Pulmonary artery endothelial cell (primary cell): ENCODE measurements around the gene GSDME. TPM values are rescaled to one million over a fixed set of nuclear protein-coding genes. Genes with fewer than 3 reads are reported as not detected.
"Not testable (repeated sequence)": the region's sequence is repeated elsewhere in the genome, so short reads cannot be mapped to it uniquely, and the experiment has no call there.

ENCODE experiments used
- DNase-seq: peaks from one replicate; pipeline ENCODE4 v3.0.0-alpha.2; 2011; ENCODE audit warnings: low read depth, low spot score
- total RNA-seq: library from RNA; depleted of rRNA; stranded (reverse); fragments of >200 nt; gene quantifications from 2 replicates; pipeline ENCODE4 v1.2.3, GENCODE V29; 2014

GSDME gene
- total RNA-seq, 1 donor from 2014 or later: 32.6 TPM

- DNase-seq: no peak
Measured at GRCh38 chr7:24742506-24743162, 14.6 kb downstream of the GSDME start.

GRCh38 chr7:24741679-24742505, 15.4 kb downstream of the GSDME start:
- no peak for DNase-seq

DNA sequence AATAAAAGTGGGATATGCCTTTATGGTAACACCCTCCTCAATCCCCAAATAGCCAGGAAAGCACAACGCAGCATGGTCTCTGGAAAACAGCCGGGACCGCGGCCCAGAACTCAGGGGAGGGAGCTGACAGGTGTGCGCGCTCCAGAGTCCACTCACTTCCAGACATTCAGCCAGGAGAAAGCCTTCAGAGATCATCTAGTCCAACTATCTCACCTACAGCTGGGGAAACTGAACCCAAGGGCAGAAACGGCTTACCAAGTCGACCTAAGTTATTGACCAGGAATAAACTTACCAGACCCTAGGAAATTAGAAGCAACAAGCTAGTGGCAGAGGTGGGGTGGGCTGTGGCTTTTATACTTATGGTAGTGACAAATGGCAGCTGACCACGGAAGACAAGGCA, 16.4 kb downstream of the GSDME start:
- no peak for DNase-seq

GRCh38 chr7:24739306-24739705, 18.0 kb downstream of the GSDME start:
- no peak for DNase-seq

DNA sequence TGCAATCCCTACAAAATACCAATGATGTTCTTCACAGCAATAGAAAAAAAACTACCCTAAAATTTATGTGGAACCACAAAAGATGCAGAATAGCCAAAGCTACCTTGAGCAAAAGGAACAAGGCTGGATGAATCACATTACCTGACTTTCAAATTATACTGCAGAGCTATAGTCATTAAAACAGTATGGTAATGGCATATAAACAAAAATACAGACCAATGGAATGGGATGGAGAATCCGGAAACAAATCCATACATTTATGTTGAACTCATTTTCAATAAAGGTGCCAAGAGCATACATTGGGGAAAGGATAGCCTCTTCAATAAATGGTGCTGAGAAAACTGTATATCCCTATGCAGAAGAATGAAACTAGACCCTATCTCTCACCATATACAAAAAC, 18.7 kb downstream of the GSDME start:
- no peak for DNase-seq

- DNase-seq: no peak
Measured at GRCh38 chr7:24737281-24737680, 20.0 kb downstream of the GSDME start.

DNA sequence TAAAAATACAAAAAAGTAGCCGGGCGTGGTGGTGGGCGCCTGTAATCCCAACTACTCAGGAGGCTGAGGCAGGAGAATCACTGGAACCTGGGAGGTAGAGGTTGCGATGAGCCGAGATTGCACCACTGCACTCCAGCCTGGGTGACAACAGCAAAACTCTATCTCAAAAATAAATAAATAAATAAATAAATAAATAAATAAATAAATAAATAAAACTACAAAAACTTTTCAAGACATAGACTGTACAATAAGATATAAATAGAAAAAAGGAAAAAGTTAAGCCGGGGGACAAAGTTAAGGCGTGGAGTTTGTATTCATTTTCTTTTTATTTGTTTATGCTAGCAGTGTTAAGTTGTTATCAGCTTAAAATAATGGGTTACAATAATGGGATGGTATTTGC, 21.7 kb downstream of the GSDME start:
- DNase-seq: not testable (repeated sequence)

DNA sequence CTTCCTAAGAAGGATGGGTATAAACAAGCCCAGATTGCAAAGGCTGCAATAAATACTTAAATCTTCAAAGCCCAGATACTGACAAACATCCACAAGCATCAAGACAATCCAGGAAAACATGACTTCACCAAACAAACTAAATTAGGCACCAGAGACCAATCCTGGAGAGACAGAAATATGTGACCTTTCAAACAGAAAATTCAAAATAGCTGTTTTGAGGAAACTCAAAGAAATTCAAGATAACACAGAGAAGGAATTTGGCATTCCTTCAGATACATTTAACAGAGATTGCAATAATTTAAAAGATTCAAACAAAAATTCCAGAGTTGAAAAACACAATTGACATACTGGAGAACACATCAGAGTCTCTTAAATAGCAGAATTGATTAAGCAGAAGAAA, 23.0 kb downstream of the GSDME start:
- DNase-seq: no peak

DNA sequence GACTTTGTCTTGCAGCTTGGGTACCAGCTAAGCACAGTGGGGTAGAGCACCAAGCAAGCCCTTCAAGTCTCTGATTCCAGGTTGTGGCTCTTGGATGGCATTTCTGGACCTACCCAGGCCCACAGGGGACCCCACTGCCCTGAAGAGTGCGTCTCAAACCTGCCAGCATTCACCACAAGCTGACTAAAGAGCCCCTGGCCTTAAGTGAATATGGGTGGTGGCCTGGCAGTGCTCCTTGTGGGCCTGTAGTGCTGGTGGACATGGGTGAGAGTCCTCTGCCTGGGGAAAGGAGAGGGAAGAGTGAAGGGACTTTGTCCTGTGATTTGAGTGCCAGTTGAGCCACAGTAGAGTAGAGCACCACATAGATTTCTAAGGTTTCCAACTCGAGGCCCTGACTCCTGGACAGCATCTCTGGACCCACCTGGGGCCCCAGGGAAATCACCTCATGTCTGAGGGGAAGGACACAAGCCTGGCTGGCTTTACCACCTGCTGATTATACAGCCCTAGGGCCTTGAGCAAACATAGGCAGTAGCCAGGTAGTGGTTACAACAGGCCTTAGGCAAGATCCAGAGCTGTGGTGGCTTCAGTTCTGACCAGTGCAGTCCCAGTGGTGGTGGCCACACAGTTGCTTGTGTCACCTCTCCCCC, 23.7 kb downstream of the GSDME start:
- no peak for DNase-seq

GRCh38 chr7:24732646-24733413, 24.4 kb downstream of the GSDME start:
- no peak for DNase-seq

DNA sequence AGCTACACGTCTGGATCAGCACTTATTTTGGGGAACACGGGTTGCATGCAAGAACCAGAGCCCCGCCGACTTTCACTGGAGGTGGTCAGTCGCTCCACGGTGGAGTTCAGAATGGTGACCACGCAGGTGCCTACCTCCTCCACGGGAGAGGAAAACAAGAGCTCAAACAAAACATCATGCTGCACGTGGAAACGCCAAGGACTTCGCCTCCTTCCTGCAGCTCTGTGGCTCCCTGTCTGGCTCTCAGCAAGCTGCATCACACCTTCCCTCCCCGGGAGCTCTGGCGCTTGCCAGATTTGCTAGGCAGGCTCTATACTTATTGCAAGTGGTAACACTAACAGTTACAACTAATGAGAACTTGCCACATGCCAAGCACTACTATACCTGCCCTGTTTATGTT, 26.0 kb downstream of the GSDME start:
- DNase-seq: no peak

- no peak for DNase-seq
Measured at GRCh38 chr7:24730018-24730369, 27.3 kb downstream of the GSDME start.

GRCh38 chr7:24729365-24730017, 27.8 kb downstream of the GSDME start:
- peak; percentile 49 for DNase-seq

DNA sequence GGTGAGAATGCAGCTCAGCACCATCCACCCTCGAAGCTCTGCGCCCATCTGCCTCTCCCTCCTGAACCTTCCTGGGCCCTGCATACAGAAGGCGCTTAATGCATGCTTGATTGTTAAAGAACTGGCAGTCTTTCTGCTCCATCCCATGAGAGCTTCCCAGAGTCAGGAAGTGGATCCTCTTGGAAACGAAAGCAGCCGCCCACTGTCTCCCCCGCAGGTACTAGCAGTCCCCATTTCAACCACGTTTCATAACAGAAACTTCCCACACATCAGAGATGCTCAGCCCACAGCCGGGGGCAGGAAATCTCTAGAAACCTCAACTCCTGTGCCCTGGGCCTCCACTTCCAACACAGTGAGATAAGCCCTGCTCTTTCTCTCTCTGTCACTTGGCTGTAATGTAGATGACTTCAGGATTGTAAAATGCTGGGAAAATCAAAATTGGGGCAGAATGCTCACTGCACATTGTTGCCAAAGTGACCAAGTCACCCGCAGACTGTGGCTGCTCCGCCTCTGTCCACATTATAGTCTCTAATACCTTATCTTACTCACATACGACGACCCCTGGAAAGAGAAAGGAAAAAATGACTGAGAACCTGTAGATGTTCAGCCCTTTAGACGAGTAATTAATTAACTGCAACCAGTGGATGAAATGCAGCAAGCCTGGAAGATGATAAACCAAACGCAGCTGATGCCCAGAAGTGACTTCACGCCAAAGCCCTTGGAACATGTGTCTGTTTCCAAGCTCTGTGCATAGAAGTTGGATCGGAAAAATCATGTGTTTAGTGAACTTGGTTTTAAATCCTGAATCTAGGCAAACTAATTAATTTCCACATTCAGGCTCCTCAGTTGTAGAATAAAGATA, 28.5 kb downstream of the GSDME start:
- no peak for DNase-seq

DNA sequence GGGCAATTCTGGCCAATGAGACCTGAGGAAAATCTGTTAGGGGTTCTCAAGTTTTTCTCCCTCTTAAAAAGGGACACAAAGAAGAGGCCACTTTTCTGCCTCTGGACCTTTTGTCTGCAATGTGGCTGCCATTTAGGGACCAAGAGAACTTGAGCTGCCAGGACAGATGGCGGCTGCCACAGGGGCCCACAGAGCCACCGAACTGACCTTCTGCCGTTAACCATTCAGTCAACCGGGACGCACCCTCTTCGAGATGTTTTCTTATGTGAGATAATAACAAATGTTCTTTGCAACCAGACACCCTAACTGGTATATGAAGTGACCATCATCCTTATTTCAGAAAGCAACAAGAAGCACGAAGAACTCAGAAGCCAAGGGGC, 29.2 kb downstream of the GSDME start:
- no peak for DNase-seq

DNA sequence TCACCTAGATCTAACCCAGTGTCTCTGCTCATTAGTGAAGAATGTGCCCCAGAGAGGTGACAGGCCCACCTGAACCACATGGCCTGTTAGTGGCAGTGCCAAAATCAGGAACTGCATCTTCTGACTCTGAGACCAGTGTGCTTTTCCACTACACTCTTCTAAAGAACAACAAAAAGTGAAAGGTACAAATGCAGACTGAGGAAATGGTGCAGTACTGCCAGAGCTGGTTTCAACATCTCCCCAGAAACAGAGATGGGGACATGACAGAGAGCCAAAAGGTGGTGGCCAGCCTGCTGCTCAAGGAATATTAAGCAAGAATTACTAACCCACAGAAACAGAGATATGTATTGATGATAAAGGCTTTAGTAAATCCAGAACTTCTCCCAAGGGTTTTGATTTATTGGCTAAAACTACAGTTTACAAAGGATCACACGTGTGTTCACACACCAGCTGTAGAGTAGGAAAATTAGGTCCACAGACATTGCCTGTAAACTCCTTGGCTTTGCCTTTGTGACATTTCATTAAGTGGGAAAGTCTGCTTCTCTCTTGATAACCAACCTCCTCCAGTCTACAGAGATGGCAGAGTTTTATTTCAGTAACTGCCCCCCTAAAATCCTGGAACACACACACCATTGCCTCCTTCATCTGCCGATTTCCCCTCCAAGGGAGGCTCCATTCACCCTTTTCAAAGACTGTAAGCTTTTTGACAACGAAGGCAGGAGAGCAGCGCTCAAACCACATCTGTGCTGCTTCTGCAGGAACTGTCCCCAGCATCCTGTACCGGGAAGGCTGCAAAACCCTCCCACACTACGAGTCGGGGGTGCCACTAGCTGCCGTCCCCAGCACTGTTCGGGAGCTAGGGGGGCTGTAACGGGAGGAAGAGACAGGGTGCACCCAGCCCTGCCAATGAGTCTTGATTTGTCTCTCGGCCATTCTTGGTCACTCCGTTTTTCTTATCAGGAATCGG, 29.8 kb downstream of the GSDME start:
- no peak for DNase-seq

DNA sequence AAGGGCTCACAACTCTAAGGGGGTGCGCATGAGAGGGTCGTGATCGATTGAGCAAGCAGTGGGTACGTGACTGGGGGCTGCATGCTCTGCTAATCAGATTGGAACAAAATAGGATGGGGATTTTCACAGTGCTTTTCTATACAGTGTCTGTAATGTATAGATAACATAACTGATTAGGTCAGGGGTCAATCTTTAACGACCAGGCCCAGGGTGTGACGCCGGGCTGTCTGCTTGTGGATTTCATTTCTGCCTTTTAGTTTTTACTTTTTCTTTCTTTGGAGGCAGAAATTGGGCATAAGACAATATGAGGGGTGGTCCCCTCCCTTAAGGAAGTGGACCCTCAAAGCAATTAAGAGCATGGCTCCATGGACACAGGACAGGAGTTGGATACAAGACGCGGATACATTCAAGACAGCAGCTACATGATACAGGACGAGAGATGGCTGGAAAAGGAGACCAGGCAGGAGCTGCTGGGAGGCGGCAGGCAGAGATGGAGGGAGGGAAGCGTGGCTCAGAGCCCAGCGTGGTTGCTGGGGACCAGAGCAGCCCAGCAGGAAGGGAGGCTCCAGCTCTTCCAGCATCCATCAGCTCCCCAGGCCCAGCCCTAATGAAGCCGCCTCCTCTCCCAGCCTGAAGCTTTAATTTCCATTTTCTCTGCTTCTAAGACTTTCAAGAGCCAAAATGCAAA, 31.6 kb downstream of the GSDME start:
- no peak for DNase-seq

- DNase-seq: no peak
Measured at GRCh38 chr7:24724451-24725190, 32.6 kb downstream of the GSDME start.
